Measurements from ENCODE around the gene GPATCH2L.

The GPATCH2L gene

GRCh38 chr14:76201162-76201561 is 49.4 kb downstream of the GPATCH2L start:
- H3K4me3 Mint-ChIP-seq: no peak overlapping the region

GRCh38 chr14:76203086-76204001 is 51.6 kb downstream of the GPATCH2L start:
- Mint-ChIP-seq H3K27ac (no peak overlapping the region), H3K36me3 (ENCODE audit: low read depth) (peaks cover 37% of the 10 kb centered on the region), H3K27me3 (ENCODE audit: low read depth) (no peaks in the 10 kb centered on the region), H3K9me3 (no peaks in the 10 kb centered on the region), H3K4me3 (no peak overlapping the region), H3K4me1 (ENCODE audit: low read depth) (peaks cover 1% of the 10 kb centered on the region)
- DNase-seq (ENCODE audit: low spot score): no peak

More at GRCh38 chr14:76201162-76201561, 49.4 kb downstream of the GPATCH2L start:
- Mint-ChIP-seq H3K9me3 (no peaks in the 10 kb centered on the region), H3K27me3 (ENCODE audit: low read depth) (no peaks in the 10 kb centered on the region), H3K4me1 (ENCODE audit: low read depth) (peaks cover 1% of the 10 kb centered on the region), H3K27ac (no peak overlapping the region), H3K36me3 (ENCODE audit: low read depth) (peaks cover 43% of the 10 kb centered on the region)
- no peak for DNase-seq (ENCODE audit: low spot score)

GRCh38 chr14:76204461-76205230 is 52.9 kb downstream of the GPATCH2L start:
- H3K27me3 Mint-ChIP-seq (ENCODE audit: low read depth): no peaks in the 10 kb centered on the region
- H3K36me3 Mint-ChIP-seq (ENCODE audit: low read depth): peaks cover 34% of the 10 kb centered on the region
- no peak for DNase-seq (ENCODE audit: low spot score)
- H3K4me3 Mint-ChIP-seq: no peak overlapping the region
- H3K9me3 Mint-ChIP-seq: no peaks in the 10 kb centered on the region
- H3K27ac Mint-ChIP-seq: no peak overlapping the region
- H3K4me1 Mint-ChIP-seq (ENCODE audit: low read depth): peaks cover 1% of the 10 kb centered on the region

- DNase-seq (ENCODE audit: low spot score): no peak
- Mint-ChIP-seq H3K36me3 (ENCODE audit: low read depth) (peaks cover 27% of the 10 kb centered on the region), H3K27ac (no peak overlapping the region), H3K4me1 (ENCODE audit: low read depth) (peaks cover 1% of the 10 kb centered on the region), H3K9me3 (no peaks in the 10 kb centered on the region), H3K4me3 (no peak overlapping the region), H3K27me3 (ENCODE audit: low read depth) (no peaks in the 10 kb centered on the region)
These were observed 54.0 kb downstream of the GPATCH2L start for GRCh38 chr14:76205708-76206107.

- no peak overlapping the region for H3K27ac Mint-ChIP-seq
- peaks cover 4% of the 10 kb centered on the region for H3K9me3 Mint-ChIP-seq
- no peaks in the 10 kb centered on the region for H3K4me1 Mint-ChIP-seq (ENCODE audit: low read depth)
- peaks cover 16% of the 10 kb centered on the region for H3K36me3 Mint-ChIP-seq (ENCODE audit: low read depth)
- H3K27me3 Mint-ChIP-seq (ENCODE audit: low read depth): no peaks in the 10 kb centered on the region
- H3K4me3 Mint-ChIP-seq: no peak overlapping the region
- DNase-seq (ENCODE audit: low spot score): no peak
These were observed 56.6 kb downstream of the GPATCH2L start for GRCh38 chr14:76208340-76208739.

GRCh38 chr14:76212242-76212641 is 60.5 kb downstream of the GPATCH2L start:
- H3K4me1 Mint-ChIP-seq (ENCODE audit: low read depth): no peaks in the 10 kb centered on the region
- H3K9me3 Mint-ChIP-seq: peaks cover 4% of the 10 kb centered on the region
- no peak overlapping the region for H3K27ac Mint-ChIP-seq
- H3K4me3 Mint-ChIP-seq: no peak overlapping the region
- DNase-seq (ENCODE audit: low spot score): no peak
- peaks cover 8% of the 10 kb centered on the region for H3K36me3 Mint-ChIP-seq (ENCODE audit: low read depth)
- no peaks in the 10 kb centered on the region for H3K27me3 Mint-ChIP-seq (ENCODE audit: low read depth)

- Mint-ChIP-seq H3K9me3 (peaks cover 4% of the 10 kb centered on the region), H3K27ac (no peak overlapping the region), H3K27me3 (ENCODE audit: low read depth) (peaks cover 2% of the 10 kb centered on the region), H3K4me3 (no peak overlapping the region), H3K36me3 (ENCODE audit: low read depth) (peaks cover 3% of the 10 kb centered on the region), H3K4me1 (ENCODE audit: low read depth) (no peaks in the 10 kb centered on the region)
- no peak for DNase-seq (ENCODE audit: low spot score)
These were observed 65.5 kb downstream of the GPATCH2L start for GRCh38 chr14:76217179-76217578.

- no peak overlapping the region for H3K27ac Mint-ChIP-seq
- H3K9me3 Mint-ChIP-seq: no peaks in the 10 kb centered on the region
- no peaks in the 10 kb centered on the region for H3K4me1 Mint-ChIP-seq (ENCODE audit: low read depth)
These were observed 66.9 kb downstream of the GPATCH2L start for GRCh38 chr14:76218662-76219061.

GRCh38 chr14:76219873-76220272 is 68.2 kb downstream of the GPATCH2L start:
- no peak for DNase-seq (ENCODE audit: low spot score)
- Mint-ChIP-seq H3K9me3 (no peaks in the 10 kb centered on the region), H3K4me3 (no peak overlapping the region), H3K36me3 (ENCODE audit: low read depth) (peaks cover 1% of the 10 kb centered on the region), H3K4me1 (ENCODE audit: low read depth) (no peaks in the 10 kb centered on the region), H3K27me3 (ENCODE audit: low read depth) (peaks cover 2% of the 10 kb centered on the region), H3K27ac (no peak overlapping the region)

More at GRCh38 chr14:76218662-76219061, 66.9 kb downstream of the GPATCH2L start:
- peaks cover 2% of the 10 kb centered on the region for H3K27me3 Mint-ChIP-seq (ENCODE audit: low read depth)
- DNase-seq (ENCODE audit: low spot score): no peak
- no peak overlapping the region for H3K4me3 Mint-ChIP-seq
- peaks cover 3% of the 10 kb centered on the region for H3K36me3 Mint-ChIP-seq (ENCODE audit: low read depth)

- DNase-seq (ENCODE audit: low spot score): no peak
These were observed 75.8 kb downstream of the GPATCH2L start for GRCh38 chr14:76227450-76228050.

GRCh38 chr14:76228138-76228537 is 76.4 kb downstream of the GPATCH2L start:
- Mint-ChIP-seq H3K9me3 (no peaks in the 10 kb centered on the region), H3K27me3 (ENCODE audit: low read depth) (no peaks in the 10 kb centered on the region), H3K4me3 (no peak overlapping the region), H3K36me3 (ENCODE audit: low read depth) (no peaks in the 10 kb centered on the region), H3K4me1 (ENCODE audit: low read depth) (no peaks in the 10 kb centered on the region), H3K27ac (no peak overlapping the region)
- no peak for DNase-seq (ENCODE audit: low spot score)

More at GRCh38 chr14:76227450-76228050, 75.8 kb downstream of the GPATCH2L start:
- Mint-ChIP-seq H3K9me3 (no peaks in the 10 kb centered on the region), H3K4me1 (ENCODE audit: low read depth) (no peaks in the 10 kb centered on the region), H3K36me3 (ENCODE audit: low read depth) (no peaks in the 10 kb centered on the region), H3K27ac (no peak overlapping the region), H3K4me3 (no peak overlapping the region), H3K27me3 (ENCODE audit: low read depth) (no peaks in the 10 kb centered on the region)

- H3K27me3 Mint-ChIP-seq (ENCODE audit: low read depth): no peaks in the 10 kb centered on the region
- no peak overlapping the region for H3K27ac Mint-ChIP-seq
- H3K4me3 Mint-ChIP-seq: no peak overlapping the region
- no peak for DNase-seq (ENCODE audit: low spot score)
- H3K4me1 Mint-ChIP-seq (ENCODE audit: low read depth): no peaks in the 10 kb centered on the region
- no peaks in the 10 kb centered on the region for H3K9me3 Mint-ChIP-seq
- peaks cover 3% of the 10 kb centered on the region for H3K36me3 Mint-ChIP-seq (ENCODE audit: low read depth)
These were observed 81.1 kb downstream of the GPATCH2L start for GRCh38 chr14:76232800-76233199.

- Mint-ChIP-seq H3K4me1 (ENCODE audit: low read depth) (no peaks in the 10 kb centered on the region), H3K36me3 (ENCODE audit: low read depth) (peaks cover 3% of the 10 kb centered on the region), H3K27me3 (ENCODE audit: low read depth) (no peaks in the 10 kb centered on the region), H3K9me3 (no peaks in the 10 kb centered on the region), H3K4me3 (no peak overlapping the region), H3K27ac (no peak overlapping the region)
- no peak for DNase-seq (ENCODE audit: low spot score)
These were observed 83.9 kb downstream of the GPATCH2L start for GRCh38 chr14:76235628-76236027.

All from T-helper 2 cell treated with Interferon-gamma antibody and Interleukin-4, amounts not matched to agents 5 μg/mL and 100 μg/mL, for 36 hours (primary cell).